Vagina (tissue), 2 donors: Measurements from ENCODE around the gene STXBP5. TPM values are rescaled to one million over a fixed set of nuclear protein-coding genes. Genes with fewer than 3 reads are reported as not detected.

ENCODE experiments used
- DNase-seq, 2 donors: peaks; one replicate each; pipeline ENCODE4 v3.0.0-alpha.2; 2017; ENCODE audit errors: extremely low spot score in 2 of 2
- H3K27ac ChIP-seq: fragments of 200-600 bp; sonication (generic); one replicate; pipeline ENCODE4 v1.5.1; 2019
- H3K27me3 ChIP-seq: fragments of 200-600 bp; sonication (generic); one replicate; pipeline ENCODE4 v1.5.1; 2019
- H3K36me3 ChIP-seq, 2 donors: fragments of 200-600 bp; sonication (generic); one replicate each; pipeline ENCODE4 v1.5.1; 2017 to 2019
- H3K4me1 ChIP-seq: fragments of 200-600 bp; sonication (generic); one replicate; pipeline ENCODE4 v1.5.1; 2019
- H3K4me3 ChIP-seq, 2 donors: fragments of 200-600 bp; sonication (generic); 1 replicate in 1 of 2; 2 replicates in 1 of 2; pipeline ENCODE4 v1.5.1; 2016 to 2019
- H3K9me3 ChIP-seq: fragments of 200-600 bp; sonication (generic); one replicate; pipeline ENCODE4 v1.5.1; 2019
- CTCF ChIP-seq, 3 experiments: fragments of 450-650 bp in 2 of 3; fragments of 200-600 bp in 1 of 3; sonication (generic) in 1 of 3; IDR thresholded peaks; one replicate each; pipeline ENCODE4 v1.5.1; 2017 to 2019; ENCODE audit warnings: antibody characterized with exemption in 3 of 3, mild to moderate bottlenecking in 2 of 3, moderate library complexity in 2 of 3
- POLR2A ChIP-seq, 2 donors: fragments of 450-650 bp; IDR thresholded peaks; one replicate each; pipeline ENCODE4 v1.6.1; 2017; ENCODE audit warnings: antibody characterized with exemption in 2 of 2, mild to moderate bottlenecking in 2 of 2, moderate library complexity in 2 of 2
- POLR2AphosphoS5 ChIP-seq, 2 donors: sonication (generic); formaldehyde crosslinking; IDR thresholded peaks; one replicate each; pipeline ENCODE4 v1.9.0; 2017; ENCODE audit warnings: antibody characterized with exemption in 2 of 2, mild to moderate bottlenecking in 2 of 2, low read depth in 1 of 2; ENCODE audit not compliant: insufficient read depth in 1 of 2
- intact Hi-C: fragments of 100-400 bp; cut with DNase I; formaldehyde crosslinking; loops from one replicate; pipeline ENCODE4 v1.15.1; 2023
- total RNA-seq: library from RNA; depleted of rRNA; stranded (reverse); fragments of >200 nt; gene quantifications from one replicate; pipeline ENCODE4 v1.2.3, GENCODE V29; 2016

Gene STXBP5
- total RNA-seq, 1 donor from 2014 or later, result 33.9 TPM

GRCh38 chr6:147297663-147298316, 93.6 kb downstream of the STXBP5 start:
- no peaks in the 10 kb centered on the region for H3K27me3 ChIP-seq
- no peak for DNase-seq
- H3K27ac ChIP-seq, result no peak overlapping the region
- peaks cover 0 to 17% of the 10 kb centered on the region in 2 donors for H3K36me3 ChIP-seq
- intact Hi-C loops, result no loop called here
- H3K4me3 ChIP-seq, result no peak overlapping the region
- H3K4me1 ChIP-seq, result no peaks in the 10 kb centered on the region
- no peak for TF ChIP-seq POLR2A (IDR thresholded peaks at IDR 0.05)
- TF ChIP-seq POLR2AphosphoS5 (IDR thresholded peaks at IDR 0.05; ENCODE audit: insufficient read depth in 1 of 2, low read depth in 1 of 2), result no peak
- TF ChIP-seq CTCF (IDR thresholded peaks at IDR 0.05), result no peak
- H3K9me3 ChIP-seq, result no peaks in the 10 kb centered on the region

- intact Hi-C loops, result no loop called here
- Histone ChIP-seq H3K36me3 (peaks cover 0 to 22% of the 10 kb centered on the region in 2 donors), H3K9me3 (no peaks in the 10 kb centered on the region)
These were observed 94.2 kb downstream of the STXBP5 start for GRCh38 chr6:147298461-147298860.

GRCh38 chr6:147299035-147299434, 94.8 kb downstream of the STXBP5 start:
- TF ChIP-seq CTCF (IDR thresholded peaks at IDR 0.05) (no peak), POLR2AphosphoS5 (IDR thresholded peaks at IDR 0.05; ENCODE audit: insufficient read depth in 1 of 2, low read depth in 1 of 2) (no peak), POLR2A (IDR thresholded peaks at IDR 0.05) (no peak)
- Histone ChIP-seq H3K36me3 (peaks cover 0 to 28% of the 10 kb centered on the region in 2 donors), H3K4me1 (no peaks in the 10 kb centered on the region), H3K4me3 (no peak overlapping the region), H3K27ac (no peak overlapping the region), H3K27me3 (no peaks in the 10 kb centered on the region), H3K9me3 (no peaks in the 10 kb centered on the region)
- intact Hi-C loops, result no loop called here
- DNase-seq, result no peak

More at GRCh38 chr6:147298461-147298860, 94.2 kb downstream of the STXBP5 start:
- Histone ChIP-seq H3K27ac (no peak overlapping the region), H3K4me3 (no peak overlapping the region), H3K27me3 (no peaks in the 10 kb centered on the region), H3K4me1 (no peaks in the 10 kb centered on the region)
- DNase-seq, result no peak
- TF ChIP-seq POLR2AphosphoS5 (IDR thresholded peaks at IDR 0.05; ENCODE audit: insufficient read depth in 1 of 2, low read depth in 1 of 2) (no peak), POLR2A (IDR thresholded peaks at IDR 0.05) (no peak), CTCF (IDR thresholded peaks at IDR 0.05) (no peak)

GRCh38 chr6:147301070-147301469, 96.9 kb downstream of the STXBP5 start:
- no peaks in the 10 kb centered on the region for H3K27me3 ChIP-seq
- intact Hi-C loops, result no loop called here
- H3K4me3 ChIP-seq, result no peak overlapping the region
- H3K27ac ChIP-seq, result no peak overlapping the region
- TF ChIP-seq POLR2AphosphoS5 (IDR thresholded peaks at IDR 0.05; ENCODE audit: insufficient read depth in 1 of 2, low read depth in 1 of 2) (no peak), POLR2A (IDR thresholded peaks at IDR 0.05) (no peak), CTCF (IDR thresholded peaks at IDR 0.05) (no peak)
- no peaks in the 10 kb centered on the region for H3K9me3 ChIP-seq
- peaks cover 0 to 20% of the 10 kb centered on the region in 2 donors for H3K36me3 ChIP-seq
- DNase-seq, result no peak
- no peaks in the 10 kb centered on the region for H3K4me1 ChIP-seq

GRCh38 chr6:147304016-147304415, 99.8 kb downstream of the STXBP5 start:
- Histone ChIP-seq H3K4me1 (no peaks in the 10 kb centered on the region), H3K36me3 (peaks cover 0 to 11% of the 10 kb centered on the region in 2 donors), H3K4me3 (no peak overlapping the region), H3K27ac (no peak overlapping the region), H3K9me3 (no peaks in the 10 kb centered on the region), H3K27me3 (no peaks in the 10 kb centered on the region)
- intact Hi-C loops, result no loop called here
- no peak for TF ChIP-seq CTCF (IDR thresholded peaks at IDR 0.05)
- no peak for TF ChIP-seq POLR2A (IDR thresholded peaks at IDR 0.05)
- TF ChIP-seq POLR2AphosphoS5 (IDR thresholded peaks at IDR 0.05; ENCODE audit: insufficient read depth in 1 of 2, low read depth in 1 of 2), result no peak
- DNase-seq, result no peak
